Left ventricle myocardium inferior (tissue), 1 donor: ENCODE results near the gene CACNA1C. TPM values are rescaled to one million over a fixed set of nuclear protein-coding genes. Genes with fewer than 3 reads are reported as not detected.

Experiments
- DNase-seq: peaks from one replicate; pipeline ENCODE4 v3.0.0-alpha.2; 2020
- H3K27ac ChIP-seq: fragments of 200-600 bp; replicated peaks from 2 replicates; pipeline ENCODE4 v1.8.0; 2021
- H3K27me3 ChIP-seq: fragments of 200-600 bp; 2 replicates; pipeline ENCODE4 v1.8.0; 2021; ENCODE audit warnings: low read depth
- H3K36me3 ChIP-seq: fragments of 200-600 bp; 2 replicates; pipeline ENCODE4 v1.8.0; 2021
- H3K4me1 ChIP-seq: fragments of 200-600 bp; 2 replicates; pipeline ENCODE4 v1.8.0; 2021
- H3K4me3 ChIP-seq: fragments of 200-600 bp; 2 replicates; pipeline ENCODE4 v1.8.0; 2021; ENCODE audit warnings: mild to moderate bottlenecking, moderate library complexity
- H3K9me3 ChIP-seq: fragments of 200-600 bp; replicated peaks from 2 replicates; pipeline ENCODE4 v1.8.0; 2021
- CTCF ChIP-seq: fragments of 200-600 bp; IDR thresholded peaks from 2 replicates; pipeline ENCODE4 v1.8.0; 2021; ENCODE audit warnings: antibody characterized with exemption, mild to moderate bottlenecking, borderline replicate concordance
- intact Hi-C: fragments of 100-400 bp; cut with micrococcal nuclease; formaldehyde crosslinking; loops from one replicate; pipeline ENCODE4 v1.11.0; 2022
- long read RNA-seq: library from polyadenylated mRNA; unstranded; transcript quantifications from one replicate; pipeline ENCODE4 v2.0.0, GENCODE V29; 2021
- total RNA-seq: library from RNA; stranded (reverse); fragmentation: NEBNext Ultra II Directional; extraction: Animal tissue kit (Norgen Biotek cat#: 25700); gene quantifications from one replicate; pipeline ENCODE4 v1.2.1, GENCODE V29; 2021
- donor health status: DM: no; HTN: yes; CAD: no; lungs with severe emphysema.

The CACNA1C gene
- total RNA-seq = 137 TPM
- long read RNA-seq, partial matches to known transcripts = 97 of 141 reads
- long read RNA-seq, other reads (novel, unspliced or antisense) = 44 of 141 reads

- peaks cover 9% of the 10 kb centered on the region for H3K27me3 ChIP-seq
- no peaks in the 10 kb centered on the region for H3K36me3 ChIP-seq
- DNase-seq = peak; percentile 66
- H3K9me3 ChIP-seq = no peaks in the 10 kb centered on the region
- peak; percentile 65 for TF ChIP-seq CTCF
- peaks cover 71% of the 10 kb centered on the region for H3K4me1 ChIP-seq
- intact Hi-C loops = loop anchor here (10.0 kb wide), 2 partner anchors 232 to 532 kb away; no protein-coding TSS in a partner anchor
- H3K27ac ChIP-seq = peak within 1 kb of the TSS; percentile 91
- H3K4me3 ChIP-seq = peak within 1 kb of the TSS; percentile 79
These were observed at the start of gene CACNA1C for GRCh38 chr12:2052826-2053678. Gene CACNA1C (plus strand): TSS chr12:2052987. CDS start chr12:2053563, 576 bp downstream.

GRCh38 chr12:2003676-2004112, 49.1 kb upstream of the CACNA1C start:
- H3K4me3 ChIP-seq = peak overlapping the region; percentile 88
- intact Hi-C loops = no loop called here
- H3K36me3 ChIP-seq = no peaks in the 10 kb centered on the region
- TF ChIP-seq CTCF = no peak
- no peaks in the 10 kb centered on the region for H3K9me3 ChIP-seq
- no peak for DNase-seq
- peak overlapping the region; percentile 90 for H3K27ac ChIP-seq
- H3K4me1 ChIP-seq = peaks cover 92% of the 10 kb centered on the region
- H3K27me3 ChIP-seq = no peaks in the 10 kb centered on the region

- no peaks in the 10 kb centered on the region for H3K27me3 ChIP-seq
- H3K36me3 ChIP-seq = no peaks in the 10 kb centered on the region
- H3K4me1 ChIP-seq = peaks cover 92% of the 10 kb centered on the region
- DNase-seq = peak; percentile 95
- no peak for TF ChIP-seq CTCF
- no peaks in the 10 kb centered on the region for H3K9me3 ChIP-seq
- peak within 1 kb of the TSS; percentile 90 for H3K27ac ChIP-seq
- H3K4me3 ChIP-seq = peak within 1 kb of the TSS; percentile 88
- intact Hi-C loops = no loop called here
These were observed 48.5 kb upstream of the CACNA1C start, which contains the start of gene DCP1B for GRCh38 chr12:2004113-2004929. Gene DCP1B (minus strand): TSS chr12:2004457. CDS start chr12:2004431, 26 bp downstream.

- Histone ChIP-seq H3K27me3 (no peaks in the 10 kb centered on the region), H3K9me3 (no peaks in the 10 kb centered on the region), H3K4me1 (peaks cover 90% of the 10 kb centered on the region), H3K4me3 (no peak overlapping the region), H3K27ac (no peak overlapping the region), H3K36me3 (no peaks in the 10 kb centered on the region)
- DNase-seq = no peak
- TF ChIP-seq CTCF = no peak
- intact Hi-C loops = no loop called here
These were observed 44.1 kb upstream of the CACNA1C start for GRCh38 chr12:2008677-2009076.

- Histone ChIP-seq H3K36me3 (no peaks in the 10 kb centered on the region), H3K4me1 (peaks cover 90% of the 10 kb centered on the region), H3K4me3 (no peak overlapping the region), H3K27ac (peak overlapping the region; percentile 39), H3K27me3 (no peaks in the 10 kb centered on the region), H3K9me3 (no peaks in the 10 kb centered on the region)
- no peak for TF ChIP-seq CTCF
- intact Hi-C loops = no loop called here
- no peak for DNase-seq
These were observed 43.2 kb upstream of the CACNA1C start for GRCh38 chr12:2009623-2010022.
